PC-3 (cell line): ENCODE measurements around the gene ARHGAP22. TPM values are rescaled to one million over a fixed set of nuclear protein-coding genes. Genes with fewer than 3 reads are reported as not detected.

Source experiments
- ATAC-seq: fragments of 200-7000 bp; cut with Tn5 transposase; 2 replicates; pipeline ENCODE4 v1.9.1; 2020; ENCODE audit warnings: mild to moderate bottlenecking, moderate library complexity
- BruUV-seq: library from RNA; stranded (reverse); fragments of 400-500 nt; replicated peaks from 2 replicates; lab custom pipeline; 2021; lab: Mats Ljungman, UMichigan
- CTCF ChIA-PET: fragments of 300-600 bp; sonication (Branson Sonifier 250); formaldehyde crosslinking; loops from one replicate; lab custom pipeline; 2022; ENCODE audit warnings: antibody characterized with exemption; lab: Charles Lee
- POLR2A ChIA-PET: fragments of 300-600 bp; sonication (Branson Sonifier 250); formaldehyde crosslinking; loops from one replicate; lab custom pipeline; 2022; ENCODE audit warnings: antibody characterized with exemption; ENCODE audit not compliant: unreplicated experiment; lab: Charles Lee
- DNase-seq: peaks from one replicate; pipeline ENCODE4 v3.0.0-alpha.2; 2015
- H2AFZ ChIP-seq: fragments of 300-600 bp; sonication (generic); 2 replicates; pipeline ENCODE4 v1.6.0; 2016; ENCODE audit warnings: antibody characterized with exemption, low read length
- H3F3A ChIP-seq: fragments of 300-600 bp; sonication (generic); one replicate; pipeline ENCODE4 v1.6.0; 2017; ENCODE audit warnings: antibody characterized with exemption, low read length, control low read depth, mild to moderate bottlenecking; ENCODE audit not compliant: unreplicated experiment
- H3K27ac ChIP-seq: fragments of 300-600 bp; sonication (generic); 2 replicates; pipeline ENCODE4 v1.5.1; 2016; ENCODE audit warnings: mild to moderate bottlenecking, low read length
- H3K27me3 ChIP-seq: fragments of 300-600 bp; sonication (generic); 2 replicates; pipeline ENCODE4 v1.6.1; 2016; ENCODE audit warnings: low read length, mixed read lengths
- H3K36me3 ChIP-seq: fragments of 300-600 bp; sonication (generic); 2 replicates; pipeline ENCODE4 v1.6.1; 2016; ENCODE audit warnings: low read depth, mixed run types, low read length, mixed read lengths
- H3K4me1 ChIP-seq: fragments of 300-600 bp; sonication (generic); 2 replicates; pipeline ENCODE4 v1.5.1; 2016; ENCODE audit warnings: low read length; ENCODE audit not compliant: insufficient read depth
- H3K4me2 ChIP-seq: fragments of 300-600 bp; sonication (generic); 2 replicates; pipeline ENCODE4 v1.6.0; 2016; ENCODE audit warnings: low read length
- H3K4me3 ChIP-seq: fragments of 300-600 bp; sonication (generic); 2 replicates; pipeline ENCODE4 v1.5.1; 2016; ENCODE audit warnings: mild to moderate bottlenecking, low read length, mixed read lengths
- H3K79me2 ChIP-seq: fragments of 300-600 bp; sonication (generic); 2 replicates; pipeline ENCODE4 v1.6.1; 2017; ENCODE audit warnings: low read length, mixed read lengths
- H3K9ac ChIP-seq: fragments of 300-600 bp; sonication (generic); 2 replicates; pipeline ENCODE4 v1.6.0; 2016; ENCODE audit warnings: mild to moderate bottlenecking, low read length
- H3K9me2 ChIP-seq: fragments of 300-600 bp; sonication (generic); replicated peaks from 2 replicates; pipeline ENCODE4 v1.6.1; 2016; ENCODE audit warnings: mixed run types, low read length, mixed read lengths
- H3K9me3 ChIP-seq: fragments of 300-600 bp; sonication (generic); 2 replicates; pipeline ENCODE4 v1.6.1; 2016; ENCODE audit warnings: low read length, mixed read lengths
- H4K20me1 ChIP-seq: fragments of 300-600 bp; sonication (generic); 2 replicates; pipeline ENCODE4 v1.6.1; 2016; ENCODE audit warnings: low read length, mixed read lengths
- EZH2 ChIP-seq: fragments of 300-600 bp; sonication (generic); IDR thresholded peaks from one replicate; pipeline ENCODE4 v1.6.1; 2017; ENCODE audit warnings: antibody characterized with exemption, mild to moderate bottlenecking, low read length; ENCODE audit not compliant: unreplicated experiment
- EZH2phosphoT487 ChIP-seq: fragments of 300-600 bp; sonication (generic); IDR thresholded peaks from 2 replicates; pipeline ENCODE4 v1.6.1; 2018; ENCODE audit warnings: mild to moderate bottlenecking, antibody characterized with exemption, low read length, borderline replicate concordance
- intact Hi-C: fragments of 100-400 bp; cut with micrococcal nuclease; formaldehyde crosslinking; loops from 2 replicates; pipeline ENCODE4 v1.9.0; 2023
- total RNA-seq: library from RNA; depleted of rRNA; stranded (reverse); fragments of >200 nt; gene quantifications from 2 replicates; pipeline ENCODE4 v1.2.3, GENCODE V29; 2014
- TF ChIP-seq, protein P1 (sequence below): fragments of 300-600 bp; sonication (generic); conservative IDR thresholded peaks from 2 replicates; pipeline ENCODE4 v1.5.1; 2017; ENCODE audit warnings: antibody characterized with exemption, low read depth, mild to moderate bottlenecking, low read length

The ARHGAP22 gene
- total RNA-seq, 1 experiment from 2014 or later, result 12.2 TPM

- Histone ChIP-seq H3K36me3 (no peaks in the 10 kb centered on the region), H3K9ac (no peak overlapping the region), H3K4me3 (no peak overlapping the region), H3K79me2 (no peaks in the 10 kb centered on the region), H3K9me2 (no peaks in the 10 kb centered on the region), H3K9me3 (no peaks in the 10 kb centered on the region), H2AFZ (no peak overlapping the region), H3K27ac (no peak overlapping the region), H3K4me1 (no peaks in the 10 kb centered on the region), H4K20me1 (no peaks in the 10 kb centered on the region), H3K27me3 (no peaks in the 10 kb centered on the region), H3F3A (no peaks in the 10 kb centered on the region), H3K4me2 (no peak overlapping the region)
- intact Hi-C loops, result loop anchor here (10.0 kb wide), 1 partner anchor 957 kb away; no protein-coding TSS in a partner anchor
- ChIA-PET CTCF (no interaction called here), POLR2A (no interaction called here)
- no peak for ATAC-seq
- BruUV-seq, result no TSS peak
- no peak for DNase-seq
- TF ChIP-seq EZH2, result no peak
- no peak for TF ChIP-seq EZH2phosphoT487
- TF ChIP-seq, protein P1, sequence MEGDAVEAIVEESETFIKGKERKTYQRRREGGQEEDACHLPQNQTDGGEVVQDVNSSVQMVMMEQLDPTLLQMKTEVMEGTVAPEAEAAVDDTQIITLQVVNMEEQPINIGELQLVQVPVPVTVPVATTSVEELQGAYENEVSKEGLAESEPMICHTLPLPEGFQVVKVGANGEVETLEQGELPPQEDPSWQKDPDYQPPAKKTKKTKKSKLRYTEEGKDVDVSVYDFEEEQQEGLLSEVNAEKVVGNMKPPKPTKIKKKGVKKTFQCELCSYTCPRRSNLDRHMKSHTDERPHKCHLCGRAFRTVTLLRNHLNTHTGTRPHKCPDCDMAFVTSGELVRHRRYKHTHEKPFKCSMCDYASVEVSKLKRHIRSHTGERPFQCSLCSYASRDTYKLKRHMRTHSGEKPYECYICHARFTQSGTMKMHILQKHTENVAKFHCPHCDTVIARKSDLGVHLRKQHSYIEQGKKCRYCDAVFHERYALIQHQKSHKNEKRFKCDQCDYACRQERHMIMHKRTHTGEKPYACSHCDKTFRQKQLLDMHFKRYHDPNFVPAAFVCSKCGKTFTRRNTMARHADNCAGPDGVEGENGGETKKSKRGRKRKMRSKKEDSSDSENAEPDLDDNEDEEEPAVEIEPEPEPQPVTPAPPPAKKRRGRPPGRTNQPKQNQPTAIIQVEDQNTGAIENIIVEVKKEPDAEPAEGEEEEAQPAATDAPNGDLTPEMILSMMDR, result no peak
These were observed 47.3 kb downstream of the ARHGAP22 start for GRCh38 chr10:48557511-48558123.

DNA sequence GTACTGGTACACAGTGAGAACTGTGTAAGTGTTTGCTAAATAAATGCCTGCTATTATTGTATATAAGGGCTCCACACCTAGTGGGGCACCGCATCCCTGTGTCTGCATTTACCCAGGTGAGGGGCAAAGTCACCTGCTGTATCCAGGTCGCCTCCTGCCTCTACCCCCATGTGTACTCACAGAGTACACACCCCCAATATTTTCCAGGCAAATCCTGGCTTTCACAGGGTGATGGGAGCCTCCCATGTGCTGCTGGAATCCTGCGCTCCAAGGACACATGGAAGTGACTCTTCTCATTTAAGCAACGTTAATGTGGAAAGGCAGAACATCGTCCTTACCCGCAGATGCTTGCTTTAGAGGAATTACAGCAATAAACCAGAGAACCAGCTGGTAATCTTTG lies 48.2 kb downstream of the ARHGAP22 start:
- Histone ChIP-seq H3K9me3 (no peaks in the 10 kb centered on the region), H4K20me1 (no peaks in the 10 kb centered on the region), H3K9ac (no peak overlapping the region), H3K9me2 (no peaks in the 10 kb centered on the region), H3K4me1 (no peaks in the 10 kb centered on the region), H3K79me2 (no peaks in the 10 kb centered on the region), H3K27me3 (no peaks in the 10 kb centered on the region), H3K4me2 (no peak overlapping the region), H3F3A (no peaks in the 10 kb centered on the region), H3K36me3 (no peaks in the 10 kb centered on the region), H2AFZ (no peak overlapping the region), H3K27ac (no peak overlapping the region), H3K4me3 (no peak overlapping the region)
- ChIA-PET POLR2A (no interaction called here), CTCF (no interaction called here)
- DNase-seq, result no peak
- intact Hi-C loops, result loop anchor here (10.0 kb wide), 1 partner anchor 958 kb away; no protein-coding TSS in a partner anchor
- no TSS peak for BruUV-seq
- TF ChIP-seq EZH2, result no peak
- TF ChIP-seq EZH2phosphoT487, result no peak
- no peak for ATAC-seq

GRCh38 chr10:48556065-48556464 lies 48.8 kb downstream of the ARHGAP22 start:
- no peak overlapping the region for H3K27ac ChIP-seq
- no peaks in the 10 kb centered on the region for H4K20me1 ChIP-seq
- H3K79me2 ChIP-seq, result no peaks in the 10 kb centered on the region
- H2AFZ ChIP-seq, result no peak overlapping the region
- no peak overlapping the region for H3K4me2 ChIP-seq
- H3K27me3 ChIP-seq, result no peaks in the 10 kb centered on the region
- ATAC-seq (no peak), DNase-seq (no peak)
- POLR2A ChIA-PET, result no interaction called here
- H3K4me1 ChIP-seq, result no peaks in the 10 kb centered on the region
- CTCF ChIA-PET, result interaction anchor here (4.8 kb wide), 1 partner anchor 101 kb away, joined by 81 read pairs; no protein-coding TSS in a partner anchor
- H3K9ac ChIP-seq, result no peak overlapping the region
- H3K36me3 ChIP-seq, result no peaks in the 10 kb centered on the region
- no peaks in the 10 kb centered on the region for H3K9me2 ChIP-seq
- intact Hi-C loops, result loop anchor here (10.0 kb wide), 1 partner anchor 959 kb away; no protein-coding TSS in a partner anchor
- H3K4me3 ChIP-seq, result no peak overlapping the region
- no peaks in the 10 kb centered on the region for H3F3A ChIP-seq
- BruUV-seq, result no TSS peak
- no peaks in the 10 kb centered on the region for H3K9me3 ChIP-seq
- TF ChIP-seq EZH2, result no peak
- TF ChIP-seq, protein P1, result no peak
- TF ChIP-seq EZH2phosphoT487, result no peak
